Trophoblast cell (in vitro differentiated cells and primary cell): Measurements from ENCODE around the gene IFNG.

ENCODE experiments used
- DNase-seq, 2 donors: peaks; one replicate each; pipeline ENCODE4 v3.0.0-alpha.2; 2016
- H2AFZ ChIP-seq: 2 replicates; pipeline ENCODE4 v1.6.1; 2013; ENCODE audit warnings: low read length, moderate library complexity, mild to moderate bottlenecking; ENCODE audit not compliant: insufficient read depth, poor library complexity
- H2AK5ac ChIP-seq: 2 replicates; pipeline ENCODE4 v1.6.1; 2013; ENCODE audit warnings: mild to moderate bottlenecking, low read length
- H2BK120ac ChIP-seq: 2 replicates; pipeline ENCODE4 v1.6.1; 2013; ENCODE audit warnings: low read length, mild to moderate bottlenecking, moderate library complexity; ENCODE audit not compliant: insufficient read depth, poor library complexity
- H2BK12ac ChIP-seq: 2 replicates; pipeline ENCODE4 v1.6.1; 2013; ENCODE audit warnings: mild to moderate bottlenecking, low read length, moderate library complexity
- H2BK5ac ChIP-seq: 2 replicates; pipeline ENCODE4 v1.6.1; 2013; ENCODE audit warnings: low read length, low read depth, moderate library complexity, mild to moderate bottlenecking; ENCODE audit not compliant: poor library complexity
- H3K14ac ChIP-seq: 2 replicates; pipeline ENCODE4 v1.6.1; 2013; ENCODE audit warnings: mild to moderate bottlenecking, low read length
- H3K18ac ChIP-seq: 2 replicates; pipeline ENCODE4 v1.6.1; 2013; ENCODE audit warnings: mild to moderate bottlenecking, low read length
- H3K23ac ChIP-seq: 2 replicates; pipeline ENCODE4 v1.6.1; 2013; ENCODE audit warnings: low read length
- H3K27ac ChIP-seq: 2 replicates; pipeline ENCODE4 v1.5.1; 2013; ENCODE audit warnings: low read depth, mild to moderate bottlenecking, inconsistent platforms, low read length, moderate library complexity
- H3K27me3 ChIP-seq: 2 replicates; pipeline ENCODE4 v1.6.1; 2013; ENCODE audit warnings: inconsistent platforms, mild to moderate bottlenecking, low read length, moderate library complexity; ENCODE audit not compliant: insufficient read depth
- H3K36me3 ChIP-seq, 2 experiments: 1 replicate in 1 of 2; 2 replicates in 1 of 2; pipeline ENCODE4 v1.6.1; 2013; ENCODE audit warnings: low read length in 2 of 2, mild to moderate bottlenecking in 2 of 2, moderate library complexity in 1 of 2; ENCODE audit not compliant: insufficient read depth in 2 of 2, control insufficient read depth in 1 of 2
- H3K4ac ChIP-seq: 2 replicates; pipeline ENCODE4 v1.6.1; 2013; ENCODE audit warnings: low read depth, mild to moderate bottlenecking, low read length, moderate library complexity
- H3K4me1 ChIP-seq, 2 experiments: 1 replicate in 1 of 2; 2 replicates in 1 of 2; pipeline ENCODE4 v1.6.1; 2013; ENCODE audit warnings: low read length in 2 of 2, mild to moderate bottlenecking in 2 of 2, moderate library complexity in 1 of 2; ENCODE audit not compliant: insufficient read depth in 2 of 2, control insufficient read depth in 1 of 2
- H3K4me2 ChIP-seq: 2 replicates; pipeline ENCODE4 v1.6.1; 2013; ENCODE audit warnings: inconsistent platforms, mild to moderate bottlenecking, low read length, moderate library complexity
- H3K4me3 ChIP-seq: 2 replicates; pipeline ENCODE4 v1.5.1; 2013; ENCODE audit warnings: mild to moderate bottlenecking, low read depth, low read length, inconsistent platforms
- H3K79me1 ChIP-seq: one replicate; pipeline ENCODE4 v1.6.1; 2013; ENCODE audit warnings: low read length
- H3K79me2 ChIP-seq: 2 replicates; pipeline ENCODE4 v1.6.1; 2013; ENCODE audit warnings: low read length, mild to moderate bottlenecking; ENCODE audit not compliant: control insufficient read depth, insufficient read depth, poor library complexity
- H3K9ac ChIP-seq: 2 replicates; pipeline ENCODE4 v1.6.1; 2013; ENCODE audit warnings: mild to moderate bottlenecking, low read length
- H3K9me3 ChIP-seq: 2 replicates; pipeline ENCODE4 v1.6.1; 2013; ENCODE audit warnings: low read depth, mild to moderate bottlenecking, control low read depth, inconsistent platforms, low read length; ENCODE audit not compliant: insufficient read depth
- H4K12ac ChIP-seq: 2 replicates; pipeline ENCODE4 v1.6.1; 2013; ENCODE audit warnings: low read depth, mild to moderate bottlenecking, low read length, moderate library complexity
- H4K8ac ChIP-seq: 2 replicates; pipeline ENCODE4 v1.6.1; 2013; ENCODE audit warnings: low read depth, mild to moderate bottlenecking, low read length, moderate library complexity
- H4K91ac ChIP-seq: one replicate; pipeline ENCODE4 v1.6.1; 2013; ENCODE audit warnings: low read depth, mild to moderate bottlenecking, low read length, moderate library complexity
- WGBS: extraction: QIAGEN DNeasy Blood & Tissue Kit; methylation state at CpG from one replicate; pipeline ENCODE4 v1.1.7; 2013; ENCODE audit warnings: missing lambda C conversion rate; ENCODE audit not compliant: insufficient read length, insufficient coverage; ENCODE audit errors: extremely low coverage; 5-methylcytosine and 5-hydroxymethylcytosine counted together

Gene IFNG

GRCh38 chr12:68119250-68119649 is 40.3 kb downstream of the IFNG start:
- Histone ChIP-seq H3K27me3 (no peaks in the 10 kb centered on the region), H3K9me3 (no peaks in the 10 kb centered on the region), H4K8ac (no peak overlapping the region), H3K4me1 (no peaks in the 10 kb centered on the region), H3K79me1 (no peaks in the 10 kb centered on the region), H2BK120ac (no peak overlapping the region), H2BK5ac (no peak overlapping the region), H3K27ac (no peak overlapping the region), H3K4me3 (no peak overlapping the region), H3K4me2 (no peak overlapping the region), H4K12ac (no peak overlapping the region), H3K36me3 (no peaks in the 10 kb centered on the region), H2AK5ac (no peak overlapping the region), H3K18ac (no peak overlapping the region), H3K9ac (no peak overlapping the region), H3K4ac (no peak overlapping the region), H3K14ac (no peak overlapping the region), H2AFZ (no peak overlapping the region), H3K79me2 (no peaks in the 10 kb centered on the region), H3K23ac (no peak overlapping the region), H4K91ac (no peak overlapping the region), H2BK12ac (no peak overlapping the region)
- WGBS = no CpG with 5 or more reads among the region's 1 CpG
- DNase-seq = no peak

GRCh38 chr12:68118096-68118755 is 41.3 kb downstream of the IFNG start:
- Histone ChIP-seq H3K4me2 (no peak overlapping the region), H3K79me2 (no peaks in the 10 kb centered on the region), H3K4me3 (no peak overlapping the region), H2AK5ac (no peak overlapping the region), H3K14ac (no peak overlapping the region), H3K79me1 (no peaks in the 10 kb centered on the region), H3K18ac (no peak overlapping the region), H4K91ac (no peak overlapping the region), H3K36me3 (no peaks in the 10 kb centered on the region), H3K9ac (no peak overlapping the region), H4K8ac (no peak overlapping the region), H3K23ac (no peak overlapping the region), H4K12ac (no peak overlapping the region), H2BK5ac (no peak overlapping the region), H2AFZ (no peak overlapping the region), H3K4me1 (no peaks in the 10 kb centered on the region), H2BK12ac (no peak overlapping the region), H3K27me3 (no peaks in the 10 kb centered on the region), H2BK120ac (no peak overlapping the region), H3K4ac (no peak overlapping the region), H3K27ac (no peak overlapping the region), H3K9me3 (no peaks in the 10 kb centered on the region)
- no peak for DNase-seq
- no CpG with 5 or more reads among the region's 7 CpGs for WGBS

GRCh38 chr12:68117661-68118060 is 41.9 kb downstream of the IFNG start:
- H3K18ac ChIP-seq = no peak overlapping the region
- H2BK120ac ChIP-seq = no peak overlapping the region
- no peak overlapping the region for H3K9ac ChIP-seq
- no peak overlapping the region for H2BK5ac ChIP-seq
- no peaks in the 10 kb centered on the region for H3K79me2 ChIP-seq
- no peaks in the 10 kb centered on the region for H3K4me1 ChIP-seq
- H4K12ac ChIP-seq = no peak overlapping the region
- H3K27ac ChIP-seq = no peak overlapping the region
- no CpG with 5 or more reads among the region's 3 CpGs for WGBS
- no peaks in the 10 kb centered on the region for H3K79me1 ChIP-seq
- no peaks in the 10 kb centered on the region for H3K36me3 ChIP-seq
- no peak overlapping the region for H4K8ac ChIP-seq
- no peak overlapping the region for H3K4ac ChIP-seq
- H2AFZ ChIP-seq = no peak overlapping the region
- H2AK5ac ChIP-seq = no peak overlapping the region
- no peak overlapping the region for H2BK12ac ChIP-seq
- no peak overlapping the region for H3K23ac ChIP-seq
- H3K9me3 ChIP-seq = no peaks in the 10 kb centered on the region
- DNase-seq = no peak
- no peak overlapping the region for H3K14ac ChIP-seq
- H4K91ac ChIP-seq = no peak overlapping the region
- H3K4me3 ChIP-seq = no peak overlapping the region
- no peak overlapping the region for H3K4me2 ChIP-seq
- H3K27me3 ChIP-seq = no peaks in the 10 kb centered on the region

- Histone ChIP-seq H3K79me1 (no peaks in the 10 kb centered on the region), H2BK120ac (no peak overlapping the region), H4K91ac (no peak overlapping the region), H3K18ac (no peak overlapping the region), H2BK12ac (no peak overlapping the region), H3K27ac (no peak overlapping the region), H2BK5ac (no peak overlapping the region), H3K23ac (no peak overlapping the region), H3K36me3 (no peaks in the 10 kb centered on the region), H2AK5ac (no peak overlapping the region), H4K12ac (no peak overlapping the region), H3K4me2 (no peak overlapping the region), H3K79me2 (no peaks in the 10 kb centered on the region), H3K4me3 (no peak overlapping the region), H3K4me1 (no peaks in the 10 kb centered on the region), H3K9ac (no peak overlapping the region), H2AFZ (no peak overlapping the region), H3K4ac (no peak overlapping the region), H4K8ac (no peak overlapping the region), H3K9me3 (no peaks in the 10 kb centered on the region), H3K27me3 (no peaks in the 10 kb centered on the region), H3K14ac (no peak overlapping the region)
- WGBS = no CpG with 5 or more reads among the region's 2 CpGs
- no peak for DNase-seq
Observed at GRCh38 chr12:68115281-68115680, 44.3 kb downstream of the IFNG start.
